NCI-H1436 (cell line): Measurements from ENCODE around the gene HK1.
A peak's percentile ranks its signal among the peaks of the same experiment; 100 is the strongest.
"Not testable (repeated sequence)": the region's sequence is repeated elsewhere in the genome, so short reads cannot be mapped to it uniquely, and the experiment has no call there.

Experiments
- DNase-seq: peaks from one replicate; lab custom pipeline; 2025; lab: John Stamatoyannopoulos, UW

HK1 gene

GRCh38 chr10:69308304-69308703 is 30.0 kb downstream of the HK1 start:
- not testable (repeated sequence) for DNase-seq

GRCh38 chr10:69311309-69311708 is 33.0 kb downstream of the HK1 start:
- DNase-seq: no peak

- DNase-seq: no peak
These were observed 34.2 kb downstream of the HK1 start for GRCh38 chr10:69312528-69312927.

- DNase-seq: no peak
These were observed 36.8 kb downstream of the HK1 start for GRCh38 chr10:69315100-69315542.

GRCh38 chr10:69315610-69316312 is 37.5 kb downstream of the HK1 start:
- no peak for DNase-seq

GRCh38 chr10:69316313-69317059 is 38.2 kb downstream of the HK1 start:
- DNase-seq: no peak

- DNase-seq: no peak
These were observed 38.9 kb downstream of the HK1 start for GRCh38 chr10:69317175-69317604.

- peak; percentile 61 for DNase-seq
These were observed 39.4 kb downstream of the HK1 start for GRCh38 chr10:69317626-69318105.

GRCh38 chr10:69318106-69318866 is 40.0 kb downstream of the HK1 start:
- peak; percentile 83 for DNase-seq

GRCh38 chr10:69318867-69319727 is 40.8 kb downstream of the HK1 start:
- DNase-seq: no peak

- no peak for DNase-seq
These were observed 41.6 kb downstream of the HK1 start for GRCh38 chr10:69319841-69320316.

- DNase-seq: no peak
These were observed 42.2 kb downstream of the HK1 start for GRCh38 chr10:69320521-69320920.

- DNase-seq: no peak
These were observed 42.9 kb downstream of the HK1 start for GRCh38 chr10:69321039-69321715.

GRCh38 chr10:69321865-69322264 is 43.6 kb downstream of the HK1 start:
- no peak for DNase-seq

- not testable (repeated sequence) for DNase-seq
These were observed 44.0 kb downstream of the HK1 start for GRCh38 chr10:69322346-69322745.

- DNase-seq: no peak
These were observed 45.3 kb downstream of the HK1 start for GRCh38 chr10:69323622-69324021.

GRCh38 chr10:69324583-69324982 is 46.3 kb downstream of the HK1 start:
- DNase-seq: no peak

- not testable (repeated sequence) for DNase-seq
These were observed 47.6 kb downstream of the HK1 start for GRCh38 chr10:69325637-69326523.

GRCh38 chr10:69326692-69327091 is 48.4 kb downstream of the HK1 start:
- no peak for DNase-seq
